Measurements from ENCODE around the gene MYPN. TPM values are rescaled to one million over a fixed set of nuclear protein-coding genes. Genes with fewer than 3 reads are reported as not detected.

The MYPN gene
- total RNA-seq, 1 experiment from 2014 or later: not detected

GRCh38 chr10:68145705-68146104 is 36.4 kb downstream of the MYPN start:
- Mint-ChIP-seq H3K27ac (ENCODE audit: unreplicated experiment) (no peak overlapping the region), H3K9me3 (ENCODE audit: unreplicated experiment) (no peaks in the 10 kb centered on the region), H3K4me3 (ENCODE audit: unreplicated experiment) (no peak overlapping the region), H3K36me3 (ENCODE audit: insufficient read depth, unreplicated experiment) (no peaks in the 10 kb centered on the region), H3K4me1 (ENCODE audit: low read depth, unreplicated experiment) (peaks cover 30% of the 10 kb centered on the region), H3K27me3 (ENCODE audit: insufficient read depth, unreplicated experiment) (no peaks in the 10 kb centered on the region)
- Histone ChIP-seq H3K36me3 (ENCODE audit: control insufficient read depth, insufficient read depth, low read length) (no peaks in the 10 kb centered on the region), H3K27me3 (replicated peaks; ENCODE audit: control insufficient read depth, insufficient read depth, low read length) (no peaks in the 10 kb centered on the region), H3K9me3 (no peaks in the 10 kb centered on the region), H3K4me1 (peaks cover 21% of the 10 kb centered on the region), H3K4me3 (ENCODE audit: low read depth, low read length) (no peak overlapping the region)
- ChIA-PET CTCF (interaction anchor here (1.2 kb wide), 1 partner anchor 11 kb away, joined by 3 read pairs; no protein-coding TSS in a partner anchor), POLR2A (no interaction called here)
- intact Hi-C loops (cut with micrococcal nuclease; ENCODE audit: unreplicated experiment): no loop called here
- no peak for DNase-seq
- TF ChIP-seq CTCF (IDR thresholded peaks at IDR 0.05; ENCODE audit: insufficient read depth in 1 of 2, low read depth in 1 of 2, low read length in 1 of 2, severe bottlenecking in 1 of 2, unreplicated experiment in 1 of 2): no peak
- no TSS peak for BruUV-seq (replicated peaks)

GRCh38 chr10:68146133-68146532 is 36.8 kb downstream of the MYPN start:
- H3K4me3 Mint-ChIP-seq (ENCODE audit: unreplicated experiment): no peak overlapping the region
- no peaks in the 10 kb centered on the region for H3K27me3 ChIP-seq (replicated peaks; ENCODE audit: control insufficient read depth, insufficient read depth, low read length)
- H3K9me3 Mint-ChIP-seq (ENCODE audit: unreplicated experiment): no peaks in the 10 kb centered on the region
- POLR2A ChIA-PET: no interaction called here
- no TSS peak for BruUV-seq (replicated peaks)
- H3K4me1 Mint-ChIP-seq (ENCODE audit: low read depth, unreplicated experiment): peaks cover 30% of the 10 kb centered on the region
- CTCF ChIA-PET: interaction anchor here (1.2 kb wide), 1 partner anchor 10 kb away, joined by 3 read pairs; no protein-coding TSS in a partner anchor
- DNase-seq: no peak
- no peaks in the 10 kb centered on the region for H3K9me3 ChIP-seq
- peaks cover 21% of the 10 kb centered on the region for H3K4me1 ChIP-seq
- TF ChIP-seq CTCF (IDR thresholded peaks at IDR 0.05; ENCODE audit: insufficient read depth in 1 of 2, low read depth in 1 of 2, low read length in 1 of 2, severe bottlenecking in 1 of 2, unreplicated experiment in 1 of 2): no peak
- no peak overlapping the region for H3K27ac Mint-ChIP-seq (ENCODE audit: unreplicated experiment)
- no peaks in the 10 kb centered on the region for H3K27me3 Mint-ChIP-seq (ENCODE audit: insufficient read depth, unreplicated experiment)
- no peaks in the 10 kb centered on the region for H3K36me3 Mint-ChIP-seq (ENCODE audit: insufficient read depth, unreplicated experiment)
- no peaks in the 10 kb centered on the region for H3K36me3 ChIP-seq (ENCODE audit: control insufficient read depth, insufficient read depth, low read length)
- no peak overlapping the region for H3K4me3 ChIP-seq (ENCODE audit: low read depth, low read length)
- intact Hi-C loops (cut with micrococcal nuclease; ENCODE audit: unreplicated experiment): no loop called here

- POLR2A ChIA-PET: no interaction called here
Observed at GRCh38 chr10:68151453-68151852, 42.2 kb downstream of the MYPN start.

More at GRCh38 chr10:68151453-68151852, 42.2 kb downstream of the MYPN start:
- CTCF ChIA-PET: no interaction called here
- no peak for DNase-seq
- H3K4me1 Mint-ChIP-seq (ENCODE audit: low read depth, unreplicated experiment): peaks cover 9% of the 10 kb centered on the region
- H3K4me3 ChIP-seq (ENCODE audit: low read depth, low read length): no peak overlapping the region
- BruUV-seq (replicated peaks): no TSS peak
- no peaks in the 10 kb centered on the region for H3K27me3 Mint-ChIP-seq (ENCODE audit: insufficient read depth, unreplicated experiment)
- no peaks in the 10 kb centered on the region for H3K27me3 ChIP-seq (replicated peaks; ENCODE audit: control insufficient read depth, insufficient read depth, low read length)
- no peaks in the 10 kb centered on the region for H3K36me3 ChIP-seq (ENCODE audit: control insufficient read depth, insufficient read depth, low read length)
- H3K27ac Mint-ChIP-seq (ENCODE audit: unreplicated experiment): no peak overlapping the region
- H3K36me3 Mint-ChIP-seq (ENCODE audit: insufficient read depth, unreplicated experiment): no peaks in the 10 kb centered on the region
- no peaks in the 10 kb centered on the region for H3K9me3 ChIP-seq
- H3K4me1 ChIP-seq: peaks cover 10% of the 10 kb centered on the region
- TF ChIP-seq CTCF (IDR thresholded peaks at IDR 0.05; ENCODE audit: insufficient read depth in 1 of 2, low read depth in 1 of 2, low read length in 1 of 2, severe bottlenecking in 1 of 2, unreplicated experiment in 1 of 2): no peak
- intact Hi-C loops (cut with micrococcal nuclease; ENCODE audit: unreplicated experiment): no loop called here
- no peak overlapping the region for H3K4me3 Mint-ChIP-seq (ENCODE audit: unreplicated experiment)
- no peaks in the 10 kb centered on the region for H3K9me3 Mint-ChIP-seq (ENCODE audit: unreplicated experiment)
